Measurements from ENCODE around the gene RPSA.
"Not testable (repeated sequence)": the region's sequence is repeated elsewhere in the genome, so short reads cannot be mapped to it uniquely, and the experiment has no call there.

RPSA gene

DNA sequence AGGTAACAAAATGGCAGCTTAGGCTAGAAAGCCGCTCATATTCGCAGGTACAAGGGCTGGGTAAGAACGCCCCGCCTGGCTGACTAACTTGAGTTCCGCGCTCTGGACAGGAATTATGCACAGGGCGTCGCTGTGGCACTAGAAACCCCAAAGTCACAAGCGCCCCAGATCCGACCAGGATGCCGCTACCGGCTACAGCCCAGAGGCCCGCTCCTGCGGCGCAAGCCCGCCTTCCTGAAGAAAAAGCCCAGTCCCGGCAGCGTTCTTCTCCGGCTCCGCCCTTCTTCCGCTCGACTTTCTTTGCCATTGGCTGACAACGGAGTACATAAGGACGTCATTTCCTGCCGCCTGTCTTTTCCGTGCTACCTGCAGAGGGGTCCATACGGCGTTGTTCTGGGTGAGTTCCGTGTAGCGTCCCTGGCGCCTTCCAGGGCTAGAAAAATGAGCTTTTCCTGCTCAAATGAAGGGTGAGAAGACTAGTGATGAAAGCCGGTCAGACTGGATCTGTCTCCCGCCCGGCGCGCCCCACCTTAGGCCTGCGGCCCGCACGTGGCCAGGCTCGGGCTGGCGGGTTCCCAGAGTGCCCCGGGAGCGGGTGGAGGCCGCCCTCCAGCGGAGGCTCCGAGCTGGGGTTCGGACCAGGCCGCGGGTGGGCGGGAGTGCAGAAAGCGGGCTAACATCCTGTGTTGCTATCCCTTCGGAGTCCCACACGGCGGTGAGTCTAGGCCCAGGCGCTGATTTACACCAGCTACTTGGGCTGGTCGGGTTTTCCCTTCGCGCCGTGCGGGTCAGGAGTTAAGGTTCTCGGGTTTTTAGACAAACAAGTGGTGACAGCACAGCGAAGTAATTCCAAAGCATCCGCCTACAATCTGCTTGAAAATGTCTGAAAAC is at the start of gene RPSA:
Gene RPSA, plus strand, starts transcription at position 353 of the 891 bp plus-strand sequence. CDS start 934 bp downstream, outside the sequence.
- peak; percentile 97 for DNase-seq (ENCODE audit: low read depth)

DNA sequence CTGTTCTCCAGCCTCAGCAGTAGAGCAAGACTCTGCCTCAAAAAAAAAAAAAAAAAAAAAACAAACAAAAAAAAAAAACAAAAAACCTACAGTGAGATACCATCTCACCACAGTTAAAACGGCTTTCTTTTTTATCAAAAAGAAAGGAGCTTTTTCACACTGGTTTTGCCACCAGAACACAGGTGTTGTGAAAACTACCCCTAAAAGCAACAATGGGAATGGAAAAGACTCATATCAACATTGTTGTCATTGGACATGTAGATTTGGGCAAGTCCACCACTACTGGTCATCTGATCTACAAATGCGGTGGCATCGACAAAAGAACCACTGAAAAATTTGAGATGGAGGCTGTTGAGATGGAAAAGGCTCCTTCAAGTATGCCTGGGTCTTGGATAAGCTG is 48.2 kb upstream of the RPSA start:
- no peak for DNase-seq (ENCODE audit: low read depth)

DNA sequence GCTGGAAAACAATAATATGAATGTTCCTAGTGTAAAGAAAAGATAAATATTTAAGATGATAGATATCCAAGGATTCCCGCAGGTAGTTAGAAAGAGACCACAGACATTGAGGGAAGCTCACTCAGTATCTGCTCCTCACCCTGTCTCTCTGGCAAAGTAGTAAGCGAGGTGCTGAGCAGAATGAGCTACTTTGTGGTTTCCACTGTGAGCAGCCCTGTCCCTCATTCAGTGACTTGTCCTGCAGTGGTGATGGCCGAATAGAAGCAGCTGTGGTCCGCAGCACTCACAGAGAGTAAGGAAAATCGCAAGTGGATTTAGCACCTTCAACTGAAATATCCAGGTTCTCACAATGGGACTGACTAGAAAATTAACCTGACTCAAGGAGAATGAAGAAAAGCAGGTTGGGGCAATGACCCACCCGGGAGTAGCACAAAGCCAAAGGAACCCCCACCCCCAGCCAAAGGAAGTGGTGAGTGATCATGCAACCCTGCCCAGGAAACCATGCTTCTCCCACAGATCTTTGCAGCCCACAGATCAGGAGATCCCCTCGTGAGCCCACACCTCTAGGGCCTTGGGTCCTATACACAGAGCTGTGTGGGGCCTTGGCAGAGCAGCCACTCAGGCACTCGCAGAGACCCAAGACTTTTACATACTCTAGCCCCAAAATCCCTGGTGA is 45.1 kb upstream of the RPSA start:
- DNase-seq (ENCODE audit: low read depth) = no peak

DNA sequence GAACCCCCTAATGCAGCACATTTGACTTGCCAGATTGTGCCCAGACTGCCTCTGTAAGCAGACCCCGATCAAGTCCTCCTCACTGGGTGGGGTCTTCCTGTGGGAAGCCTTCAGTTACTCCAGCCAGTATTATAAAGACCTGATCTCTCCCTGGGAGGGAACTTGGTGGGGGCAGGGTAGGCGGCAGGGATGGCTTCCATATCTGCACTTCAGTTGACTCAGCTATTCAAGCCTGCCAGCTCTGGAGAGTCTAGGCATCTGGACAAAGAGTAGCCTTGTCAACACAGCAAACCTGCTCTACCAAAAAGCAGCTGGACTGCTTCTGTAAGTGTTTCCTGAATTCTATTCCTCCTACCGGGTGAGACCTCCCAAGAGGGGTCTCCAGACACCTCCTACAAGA is 44.3 kb upstream of the RPSA start:
- no peak for DNase-seq (ENCODE audit: low read depth)

DNA sequence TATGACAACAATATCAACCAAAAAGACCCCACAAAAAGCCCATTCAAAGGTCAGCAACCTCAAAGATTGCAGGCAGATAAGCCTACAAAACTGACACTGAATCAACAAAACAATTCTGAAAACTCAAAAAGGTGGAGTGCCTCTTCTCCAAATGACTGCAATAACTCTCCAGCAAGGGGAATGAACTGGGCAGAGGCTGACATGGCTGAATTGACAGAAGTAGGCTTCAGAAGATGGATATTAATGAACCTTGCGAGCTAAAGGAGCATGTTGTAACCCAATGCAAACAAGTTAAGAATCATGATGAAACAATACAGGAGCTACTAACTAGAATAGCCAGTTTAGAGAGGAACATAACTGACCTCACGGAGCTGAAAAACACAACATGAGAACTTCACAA is 43.7 kb upstream of the RPSA start:
- DNase-seq (ENCODE audit: low read depth) = no peak

DNA sequence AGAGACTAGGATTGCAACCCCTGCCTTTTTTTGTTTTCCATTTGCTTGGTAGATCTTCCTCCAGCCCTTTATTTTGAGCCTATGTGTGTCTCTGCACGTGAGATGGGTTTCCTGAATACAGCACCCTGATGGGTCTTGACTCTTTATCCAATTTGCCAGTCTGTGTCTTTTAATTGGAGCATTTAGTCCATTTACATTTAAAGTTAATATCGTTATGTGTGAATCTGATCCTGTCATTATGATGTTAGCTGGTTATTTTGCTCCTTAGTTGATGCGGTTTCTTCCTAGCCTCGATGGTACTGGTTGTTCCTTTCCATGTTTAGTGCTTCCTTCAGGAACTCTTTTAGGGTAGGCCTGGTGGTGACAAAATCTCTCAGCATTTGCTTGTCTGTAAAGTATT is 36.1 kb upstream of the RPSA start:
- DNase-seq (ENCODE audit: low read depth) = not testable (repeated sequence)

DNA sequence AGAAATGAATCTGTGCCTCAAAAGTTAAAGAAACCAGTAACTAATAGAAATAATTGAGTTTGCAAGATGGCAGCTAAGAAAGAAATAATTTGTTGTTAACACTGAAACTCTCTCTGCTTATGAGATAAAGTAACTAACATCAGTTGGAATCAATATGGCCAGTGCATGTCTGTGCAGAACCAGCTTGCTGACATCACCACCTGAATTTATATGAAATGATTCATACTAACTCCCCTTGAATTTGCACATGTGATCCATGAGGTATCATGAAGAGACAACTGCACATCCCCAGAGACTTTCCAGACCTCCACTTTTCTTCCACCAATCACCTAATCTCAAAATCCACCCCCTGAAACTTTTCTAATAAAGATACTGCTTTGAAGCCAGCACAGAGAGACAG is 33.7 kb upstream of the RPSA start:
- DNase-seq (ENCODE audit: low read depth) = no peak

DNA sequence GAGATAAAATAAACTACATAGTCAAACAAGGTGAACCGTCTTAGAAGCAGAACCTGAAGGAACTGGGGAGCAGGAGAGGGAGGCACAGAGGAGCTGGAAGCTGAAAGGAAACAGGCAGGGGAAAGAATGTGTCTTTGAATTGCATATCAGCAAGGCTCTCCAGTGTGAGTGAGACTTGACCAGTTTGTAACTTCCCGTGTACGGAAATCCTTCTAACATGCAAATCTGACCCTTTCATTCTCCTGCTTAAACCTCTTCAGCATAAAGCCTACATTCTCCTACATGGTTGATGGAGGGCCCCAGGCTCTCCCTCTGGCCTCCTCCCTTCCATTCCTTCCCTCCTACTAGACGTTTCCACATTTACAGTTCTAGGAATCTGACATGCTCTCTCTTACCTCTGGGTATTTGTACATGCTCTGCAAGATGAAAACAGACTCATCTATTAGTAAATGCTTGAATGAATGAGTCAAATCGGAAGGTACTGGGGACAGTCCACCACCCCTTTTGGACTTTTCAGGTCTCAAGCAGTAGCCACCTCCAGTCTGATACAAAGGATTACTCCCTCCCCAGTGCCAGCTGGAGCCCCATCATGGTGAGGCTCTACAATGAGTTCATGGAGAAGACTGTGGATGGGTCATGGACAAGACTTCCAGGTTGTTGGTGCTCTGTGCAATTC is 29.4 kb upstream of the RPSA start:
- no peak for DNase-seq (ENCODE audit: low read depth)

DNA sequence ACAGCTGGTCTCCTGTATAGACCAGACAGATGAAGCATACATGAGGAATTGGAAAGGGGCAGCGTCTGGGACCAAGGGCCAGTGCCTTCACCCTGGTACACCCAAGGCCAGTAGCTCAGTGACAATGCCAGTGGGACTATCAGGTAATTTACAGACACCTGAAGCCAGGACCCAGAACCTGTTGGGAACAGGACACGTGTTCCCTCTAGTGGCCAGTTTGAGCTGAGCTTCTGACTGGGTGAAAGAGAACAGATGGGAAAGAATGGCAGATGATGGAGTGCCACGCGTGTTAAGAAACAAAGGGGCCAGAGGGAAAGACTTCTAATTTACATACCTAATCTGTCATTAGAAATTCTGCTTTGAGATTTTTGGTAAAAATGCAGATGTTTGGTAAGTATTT is 28.4 kb upstream of the RPSA start:
- peak; percentile 32 for DNase-seq (ENCODE audit: low read depth)

DNA sequence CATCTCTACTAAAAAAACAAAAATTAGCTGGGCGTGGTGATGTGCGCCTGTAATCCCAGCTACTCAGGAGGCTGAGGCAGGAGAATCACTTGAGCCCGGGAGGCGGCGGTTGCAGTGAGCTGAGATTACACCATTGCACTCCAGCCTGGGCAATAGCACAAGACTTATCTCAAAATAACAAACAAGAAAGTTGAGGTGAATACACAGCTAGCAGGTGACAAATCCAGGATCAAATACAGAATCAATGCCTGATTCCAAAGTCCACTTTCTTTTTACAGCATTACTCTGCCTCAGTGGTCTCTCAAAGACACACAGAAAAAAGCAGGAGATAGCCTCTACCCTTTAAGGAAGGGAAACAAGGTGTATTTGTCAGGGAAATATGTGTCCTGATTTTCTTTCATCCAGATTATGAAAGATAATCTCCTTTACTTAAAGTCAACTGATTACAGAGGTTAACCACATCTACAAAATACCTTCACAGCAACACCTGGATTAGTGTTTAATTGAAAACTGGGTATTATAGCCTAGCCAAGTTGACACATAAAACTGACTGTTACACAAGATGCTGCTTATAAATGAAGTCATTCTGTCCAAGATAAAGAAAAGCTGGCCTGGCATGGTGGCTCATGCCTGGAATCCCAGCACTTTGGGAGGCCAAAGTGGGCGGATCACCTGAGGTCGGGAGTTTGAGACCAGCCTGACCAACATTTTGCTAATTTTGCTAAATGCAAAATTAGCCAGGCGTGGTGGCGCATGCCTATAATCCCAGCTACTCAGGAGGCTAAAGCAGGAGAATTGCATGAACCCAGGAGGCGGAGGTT is 27.4 kb upstream of the RPSA start:
- no peak for DNase-seq (ENCODE audit: low read depth)

DNA sequence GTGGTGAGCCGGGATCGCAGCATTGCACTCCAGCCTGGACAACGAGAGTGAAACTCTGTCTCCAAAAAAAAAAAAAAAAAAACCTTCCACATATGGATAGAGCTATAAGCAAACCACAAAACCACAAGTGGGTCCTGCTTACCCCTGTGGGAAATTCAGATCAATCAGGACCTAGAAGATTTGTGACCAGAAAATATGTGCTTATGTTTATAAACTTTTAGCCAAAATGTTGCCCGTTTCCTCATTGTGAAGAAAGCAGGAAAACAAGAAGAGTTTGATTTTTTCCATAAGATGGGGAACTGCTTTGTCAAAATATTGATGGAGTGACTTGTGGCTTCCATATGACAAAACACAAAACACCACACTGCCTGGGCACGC is 26.8 kb upstream of the RPSA start:
- DNase-seq (ENCODE audit: low read depth) = no peak

DNA sequence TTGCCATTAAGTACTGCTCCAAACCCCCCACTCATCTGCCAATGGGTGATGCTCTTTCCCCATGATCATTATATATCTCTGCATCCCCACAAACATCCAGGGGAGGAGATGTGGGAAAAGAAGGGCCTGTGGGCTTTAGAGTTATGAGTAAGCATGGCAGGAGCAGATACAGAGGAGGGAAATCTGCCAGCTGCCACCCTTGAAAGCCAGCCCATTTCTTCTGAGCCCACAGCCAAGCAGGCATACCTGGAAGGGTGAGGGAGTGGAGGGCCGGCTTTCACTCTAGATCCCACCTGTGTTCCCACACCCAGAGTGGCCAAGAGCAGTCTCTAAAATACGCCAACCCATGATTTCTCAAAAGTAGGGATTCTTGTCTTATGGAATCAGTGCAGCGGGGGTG is 25.1 kb upstream of the RPSA start:
- DNase-seq (ENCODE audit: low read depth) = no peak

DNA sequence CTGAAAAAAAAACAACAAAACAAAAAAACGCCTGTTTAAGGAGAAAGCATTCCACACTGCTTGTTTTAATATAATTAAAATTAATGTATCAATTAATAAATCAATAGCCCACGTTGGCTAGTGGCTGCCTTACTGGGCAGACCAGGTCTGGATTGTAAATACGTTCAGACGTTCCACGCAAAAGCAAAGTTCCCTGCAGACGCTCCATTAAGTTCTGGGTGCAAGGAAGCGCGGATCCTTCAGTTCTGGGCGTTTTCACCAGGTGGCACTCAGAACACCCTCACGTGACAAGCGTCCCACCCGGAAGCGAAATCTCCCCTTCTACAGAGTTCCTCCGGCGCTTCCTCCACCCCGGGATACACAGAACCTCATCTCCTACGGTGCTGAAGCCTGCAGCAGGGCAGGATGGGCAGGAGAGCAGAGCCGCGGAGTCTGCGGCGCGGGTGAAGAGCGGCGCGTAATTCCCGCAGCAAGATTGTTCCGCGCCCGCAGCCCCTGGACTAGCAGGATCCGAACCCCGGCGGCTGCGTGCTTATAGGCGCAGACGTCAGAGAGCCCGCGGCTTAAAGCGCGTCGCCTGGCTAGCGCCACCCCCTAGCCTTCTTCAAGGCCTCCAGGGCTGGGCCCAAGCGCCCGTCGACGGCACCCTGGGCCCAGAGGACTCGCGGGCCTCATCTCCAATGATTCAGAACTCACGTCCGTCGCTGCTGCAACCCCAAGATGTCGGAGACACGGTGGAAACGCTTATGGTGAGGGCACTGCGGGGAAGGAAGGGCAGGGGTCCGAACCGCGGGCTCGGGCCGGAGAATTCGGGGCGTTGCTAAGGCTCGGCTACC is 23.3 kb upstream of the RPSA start, which contains the start of gene SLC25A38:
Gene SLC25A38, plus strand, starts transcription at position 326 of the 836 bp plus-strand sequence. Its CDS starts 355 bp downstream, at position 681.
- peak; percentile 86 for DNase-seq (ENCODE audit: low read depth)

DNA sequence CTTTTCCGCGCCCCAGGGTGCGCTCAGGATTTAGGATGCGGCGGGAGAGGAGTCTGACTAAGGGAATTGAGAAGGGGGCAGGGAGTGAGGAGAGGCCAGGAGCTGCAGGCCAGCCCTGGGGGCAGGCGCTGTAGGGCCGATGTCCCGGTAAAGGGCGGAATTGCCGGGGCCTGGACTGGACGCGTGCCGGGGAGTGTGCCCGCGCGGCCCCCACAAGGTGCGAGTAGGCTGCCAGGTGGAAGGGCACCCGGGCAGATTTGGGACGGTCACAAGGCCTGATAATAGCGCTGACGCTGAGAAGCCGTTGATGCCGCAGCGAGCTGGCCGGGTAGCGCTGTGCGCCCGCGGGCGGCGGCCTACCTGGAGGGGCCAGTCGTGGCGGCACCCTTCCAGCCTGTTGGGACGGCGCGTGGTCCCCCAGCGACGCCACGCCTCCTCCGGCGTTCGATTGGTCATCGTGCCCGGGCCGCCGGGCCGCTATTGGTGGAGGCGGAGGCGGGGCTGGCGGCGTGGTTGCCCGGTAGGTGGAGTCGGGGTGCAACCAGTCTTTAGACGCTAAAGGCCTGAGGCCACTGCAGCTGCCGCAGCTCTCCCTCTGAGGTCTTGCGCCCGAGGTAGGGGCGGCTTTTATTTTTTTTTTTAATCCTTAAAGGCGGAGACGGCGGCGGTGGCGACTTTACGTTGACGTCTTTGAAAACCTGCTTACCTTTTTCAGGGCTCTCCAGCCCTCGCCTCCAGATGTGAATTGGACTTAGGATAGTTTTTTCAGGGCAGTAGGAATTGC is 22.4 kb upstream of the RPSA start:
- DNase-seq (ENCODE audit: low read depth) = peak; percentile 93

DNA sequence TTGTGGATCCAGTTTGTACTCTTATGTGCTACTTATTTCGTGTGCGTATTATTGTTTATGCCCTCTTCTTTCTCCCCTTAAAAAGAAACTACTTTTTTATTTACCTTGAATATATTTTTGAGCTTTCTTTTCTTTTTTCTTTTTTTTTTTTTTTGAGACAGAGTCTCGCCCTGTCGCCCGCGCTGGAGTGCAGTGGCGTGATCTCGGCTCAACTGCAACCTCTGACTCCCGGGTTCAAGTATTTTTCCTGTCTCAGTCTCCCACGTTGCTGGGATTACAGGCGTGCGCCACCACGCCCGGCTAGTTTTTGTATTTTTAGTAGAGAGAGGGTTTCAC is 21.9 kb upstream of the RPSA start:
- DNase-seq (ENCODE audit: low read depth) = no peak

DNA sequence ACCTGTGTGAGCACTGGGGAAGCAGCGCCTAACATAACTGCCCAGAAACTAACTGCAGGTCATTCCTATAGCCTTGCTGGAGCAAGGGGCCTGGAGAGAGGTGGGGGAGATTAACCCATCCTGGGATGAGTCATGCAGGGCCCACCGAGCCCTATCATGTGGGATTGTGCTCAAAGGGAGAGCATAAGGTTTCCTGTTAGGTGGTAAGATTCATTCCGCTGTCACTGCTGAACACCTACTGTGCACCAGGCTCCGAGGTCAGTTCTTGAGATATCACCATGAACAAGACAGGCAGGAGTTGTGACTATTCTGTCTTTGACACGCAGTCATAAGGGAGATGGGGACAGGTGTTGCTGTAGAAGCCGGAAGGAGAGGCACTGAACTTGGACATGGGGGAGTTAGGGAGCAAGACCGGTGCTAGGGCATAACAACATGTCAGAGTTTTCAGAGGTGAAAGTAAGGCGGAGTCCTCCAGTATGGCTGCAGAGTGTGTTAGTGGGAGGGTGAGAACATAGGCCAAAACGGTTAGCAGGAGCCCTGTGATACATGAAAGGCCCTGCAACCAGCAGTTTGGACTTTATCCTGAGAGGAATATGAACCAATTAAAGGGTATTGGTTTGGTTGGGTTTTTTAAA is 20.9 kb upstream of the RPSA start:
- DNase-seq (ENCODE audit: low read depth) = no peak

DNA sequence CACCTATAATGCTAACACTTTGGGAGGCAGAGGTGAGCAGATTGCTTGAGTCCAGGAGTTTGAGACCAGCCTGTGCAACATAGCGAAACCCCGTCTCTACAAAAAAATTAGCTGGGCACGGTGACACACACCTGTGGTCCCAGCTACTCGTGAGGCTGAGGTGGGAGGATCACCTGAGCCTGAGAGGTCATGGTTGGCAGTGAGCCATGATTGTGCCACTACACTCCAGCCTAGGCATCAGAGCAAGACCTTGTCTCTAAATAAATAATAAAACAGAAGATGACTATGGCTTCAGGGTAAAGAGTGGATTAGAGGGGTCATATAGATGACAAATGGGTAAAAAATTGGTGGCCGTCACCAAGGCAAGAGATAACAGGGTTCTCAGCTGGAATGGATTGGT is 20.2 kb upstream of the RPSA start:
- no peak for DNase-seq (ENCODE audit: low read depth)

DNA sequence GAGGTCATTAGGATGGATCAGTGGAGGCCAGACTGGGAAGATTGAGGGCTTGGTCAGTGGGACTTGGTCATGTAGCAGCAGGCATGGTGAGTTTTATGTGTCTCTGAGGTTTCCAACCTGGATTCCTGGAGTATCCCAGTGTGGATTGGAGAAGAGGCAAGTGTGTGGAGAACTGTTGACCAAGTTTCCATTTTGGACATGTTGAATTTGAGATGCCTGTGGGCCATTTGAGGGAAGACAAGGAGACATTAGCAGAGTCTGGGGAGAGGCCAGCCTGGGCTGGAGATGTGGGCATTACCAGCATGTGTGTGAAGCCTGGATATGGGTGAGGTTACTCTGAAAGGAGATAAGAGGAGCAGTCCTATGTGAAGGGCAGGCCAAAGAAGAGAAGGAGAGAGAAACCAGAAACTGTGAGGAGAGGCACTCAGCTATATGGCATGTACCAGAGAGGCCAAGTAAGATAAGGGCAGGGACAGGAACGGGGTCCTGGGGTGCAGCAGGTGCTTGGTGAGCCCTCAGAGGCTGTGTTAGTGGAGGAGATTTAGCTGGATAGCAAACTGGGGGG is 19.0 kb upstream of the RPSA start:
- no peak for DNase-seq (ENCODE audit: low read depth)

DNA sequence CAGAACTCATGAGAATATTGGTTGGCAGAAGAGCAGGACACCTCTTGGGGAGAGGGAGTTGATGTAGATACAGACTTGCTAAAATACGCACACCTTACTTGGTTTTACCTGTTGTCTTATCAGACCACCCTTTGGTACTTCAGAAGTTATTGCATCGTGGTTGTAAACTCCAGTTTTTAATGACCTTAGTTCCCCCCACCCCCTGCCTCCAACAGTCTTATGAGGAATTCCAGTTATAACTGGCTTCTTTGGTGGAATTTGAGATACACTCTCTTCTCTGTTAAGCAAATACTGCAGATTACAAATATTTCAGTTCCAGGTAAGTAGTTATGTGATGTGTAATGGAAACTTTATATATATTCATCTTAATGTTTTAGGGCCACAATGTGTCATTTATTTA is 18.4 kb upstream of the RPSA start:
- no peak for DNase-seq (ENCODE audit: low read depth)

Data from EH (cell line).